OCI-M2 (cell line): ENCODE measurements around the gene LCN9.
"Not testable (repeated sequence)": the region's sequence is repeated elsewhere in the genome, so short reads cannot be mapped to it uniquely, and the experiment has no call there.

Source experiments
- DNase-seq: peaks from one replicate; lab custom pipeline; 2025; ENCODE audit not compliant: unreplicated experiment; lab: John Stamatoyannopoulos, UW

Gene LCN9

GRCh38 chr9:135662758-135663450 lies at the start of gene LCN9:
Gene LCN9 (plus strand): TSS chr9:135663309. CDS start chr9:135663322, 13 bp downstream.
- no peak for DNase-seq

DNA sequence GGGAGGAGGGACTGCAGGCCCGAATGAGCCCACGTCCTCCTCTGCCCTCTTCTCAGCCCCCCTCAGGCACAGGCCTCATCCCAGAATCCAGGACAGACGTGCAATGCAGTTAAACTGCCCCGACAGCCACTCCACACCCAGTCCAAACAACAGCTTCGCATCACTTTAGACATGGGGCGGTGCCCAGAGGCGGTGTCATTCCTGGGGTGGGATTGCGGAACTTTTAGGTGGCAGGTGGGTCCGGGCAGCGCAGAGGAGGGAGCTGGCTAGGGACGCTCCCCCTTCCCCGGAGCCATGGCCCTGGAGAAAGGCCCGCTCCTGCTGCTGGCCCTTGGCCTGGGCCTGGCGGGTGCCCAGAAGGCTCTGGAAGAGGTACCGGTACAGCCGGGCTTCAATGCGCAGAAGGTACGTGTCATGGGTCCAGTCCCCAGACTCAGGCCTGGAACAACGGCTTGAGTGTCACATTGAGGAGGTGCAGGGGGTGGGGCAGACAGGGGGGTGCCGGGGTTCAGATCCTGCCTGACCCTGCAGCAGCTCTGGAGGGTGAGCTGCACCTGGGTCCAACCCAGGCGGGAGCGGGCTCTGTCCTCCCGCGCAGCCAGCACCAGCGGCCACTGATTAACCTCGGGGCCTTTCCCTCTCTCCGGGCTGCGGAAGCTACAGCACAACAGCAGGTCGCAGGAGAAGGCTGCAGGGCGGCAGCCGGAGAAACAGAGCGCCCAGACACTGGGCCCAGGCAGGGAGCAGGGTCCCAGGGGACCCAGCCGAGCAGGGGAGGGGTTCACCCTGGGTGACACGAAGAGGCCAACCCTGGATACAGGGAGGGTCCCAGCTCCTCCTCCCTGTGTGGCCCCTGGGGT lies 48.9 kb upstream of the LCN9 start:
- DNase-seq: no peak

GRCh38 chr9:135614821-135615665 lies 48.1 kb upstream of the LCN9 start:
- DNase-seq: no peak

- DNase-seq: no peak
These were observed 47.2 kb upstream of the LCN9 start for GRCh38 chr9:135615666-135616618.

GRCh38 chr9:135616619-135617537 lies 46.2 kb upstream of the LCN9 start:
- no peak for DNase-seq

DNA sequence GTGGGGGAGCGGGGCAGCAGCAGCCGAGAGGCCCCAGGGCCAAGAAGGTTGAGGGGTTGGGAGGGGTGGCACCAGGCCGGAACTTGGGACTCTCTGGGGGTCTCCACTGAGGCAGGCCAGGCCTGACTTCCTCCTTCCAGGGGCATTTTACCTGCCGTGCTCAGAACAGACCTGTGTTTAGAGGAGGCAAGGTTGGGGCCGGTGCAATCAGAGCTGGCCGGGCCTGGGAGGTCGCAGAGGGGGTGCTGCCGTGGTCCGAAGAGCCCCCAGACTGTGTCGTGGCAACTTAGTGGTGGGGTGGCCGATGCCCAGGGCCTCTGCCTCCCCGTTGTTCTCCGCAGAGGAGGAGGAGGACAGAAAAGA lies 45.6 kb upstream of the LCN9 start:
- no peak for DNase-seq

GRCh38 chr9:135617991-135618411 lies 45.1 kb upstream of the LCN9 start:
- DNase-seq: no peak

- DNase-seq: no peak
These were observed 44.1 kb upstream of the LCN9 start for GRCh38 chr9:135618866-135619598.

- no peak for DNase-seq
These were observed 43.6 kb upstream of the LCN9 start for GRCh38 chr9:135619599-135619886.

GRCh38 chr9:135620558-135620957 lies 42.6 kb upstream of the LCN9 start:
- no peak for DNase-seq

- no peak for DNase-seq
These were observed 40.6 kb upstream of the LCN9 start for GRCh38 chr9:135622415-135623020.

DNA sequence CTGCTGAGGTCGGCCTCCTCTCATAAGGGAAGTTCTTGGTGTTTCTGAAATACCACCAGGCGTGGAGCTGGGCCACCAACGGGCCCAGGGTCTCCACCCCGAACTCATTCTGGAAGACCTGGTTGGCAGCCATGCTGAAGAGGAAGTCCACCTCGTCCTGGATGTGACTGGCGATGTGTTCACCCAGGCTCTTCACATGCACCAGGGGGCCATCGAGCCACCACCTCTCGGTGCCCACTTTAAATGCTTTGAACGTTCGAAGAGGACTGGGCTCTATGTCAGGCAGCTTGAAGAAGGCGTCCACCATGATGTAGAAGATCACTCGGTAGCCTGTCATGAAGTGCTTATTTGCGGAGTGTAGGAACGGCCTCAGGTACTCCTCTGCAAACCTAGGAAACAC lies 38.8 kb upstream of the LCN9 start:
- DNase-seq: no peak

GRCh38 chr9:135632841-135633240 lies 30.3 kb upstream of the LCN9 start:
- no peak for DNase-seq

GRCh38 chr9:135636930-135637530 lies 26.1 kb upstream of the LCN9 start:
- DNase-seq: not testable (repeated sequence)

GRCh38 chr9:135639196-135639595 lies 23.9 kb upstream of the LCN9 start, which contains the start of gene GLT6D1:
Gene GLT6D1 (minus strand): TSS chr9:135639540. CDS start chr9:135639187, 353 bp downstream.
- DNase-seq: no peak

- DNase-seq: no peak
These were observed 22.1 kb upstream of the LCN9 start for GRCh38 chr9:135641047-135641446.

DNA sequence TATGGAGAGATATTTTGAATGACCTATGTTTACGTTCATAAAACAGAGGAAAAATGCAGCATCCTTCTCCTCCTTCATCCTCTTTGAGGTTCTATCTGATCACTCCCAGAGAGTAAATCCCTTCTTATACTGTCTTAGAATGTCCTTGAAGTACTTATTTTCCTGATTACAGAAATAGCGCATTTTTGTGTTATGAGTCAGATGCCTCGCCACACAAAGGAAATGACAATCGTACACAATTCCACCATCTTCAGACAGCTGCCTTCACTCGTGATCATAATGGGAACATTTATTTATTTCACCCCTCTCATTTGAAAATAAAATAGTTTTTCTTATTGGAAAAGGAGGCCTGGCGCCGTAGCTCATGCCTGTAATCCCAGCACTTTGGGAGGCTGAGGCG lies 21.4 kb upstream of the LCN9 start:
- no peak for DNase-seq
